ENCODE data around the gene UTP25. TPM values are rescaled to one million over a fixed set of nuclear protein-coding genes. Genes with fewer than 3 reads are reported as not detected.

UTP25 gene
- total RNA-seq, 4 donors from 2014 or later, result 5.3 to 9.5 (median 8.6) TPM

- TF ChIP-seq, protein P1, sequence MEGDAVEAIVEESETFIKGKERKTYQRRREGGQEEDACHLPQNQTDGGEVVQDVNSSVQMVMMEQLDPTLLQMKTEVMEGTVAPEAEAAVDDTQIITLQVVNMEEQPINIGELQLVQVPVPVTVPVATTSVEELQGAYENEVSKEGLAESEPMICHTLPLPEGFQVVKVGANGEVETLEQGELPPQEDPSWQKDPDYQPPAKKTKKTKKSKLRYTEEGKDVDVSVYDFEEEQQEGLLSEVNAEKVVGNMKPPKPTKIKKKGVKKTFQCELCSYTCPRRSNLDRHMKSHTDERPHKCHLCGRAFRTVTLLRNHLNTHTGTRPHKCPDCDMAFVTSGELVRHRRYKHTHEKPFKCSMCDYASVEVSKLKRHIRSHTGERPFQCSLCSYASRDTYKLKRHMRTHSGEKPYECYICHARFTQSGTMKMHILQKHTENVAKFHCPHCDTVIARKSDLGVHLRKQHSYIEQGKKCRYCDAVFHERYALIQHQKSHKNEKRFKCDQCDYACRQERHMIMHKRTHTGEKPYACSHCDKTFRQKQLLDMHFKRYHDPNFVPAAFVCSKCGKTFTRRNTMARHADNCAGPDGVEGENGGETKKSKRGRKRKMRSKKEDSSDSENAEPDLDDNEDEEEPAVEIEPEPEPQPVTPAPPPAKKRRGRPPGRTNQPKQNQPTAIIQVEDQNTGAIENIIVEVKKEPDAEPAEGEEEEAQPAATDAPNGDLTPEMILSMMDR (IDR thresholded peaks at IDR 0.05; ENCODE audit: low read depth), result no peak
Observed at GRCh38 chr1:209802117-209802779, 25.5 kb upstream of the UTP25 start.

- TF ChIP-seq, protein P1 (IDR thresholded peaks at IDR 0.05; ENCODE audit: low read depth), result no peak
Observed at GRCh38 chr1:209802780-209803152, 25.0 kb upstream of the UTP25 start.

DNA sequence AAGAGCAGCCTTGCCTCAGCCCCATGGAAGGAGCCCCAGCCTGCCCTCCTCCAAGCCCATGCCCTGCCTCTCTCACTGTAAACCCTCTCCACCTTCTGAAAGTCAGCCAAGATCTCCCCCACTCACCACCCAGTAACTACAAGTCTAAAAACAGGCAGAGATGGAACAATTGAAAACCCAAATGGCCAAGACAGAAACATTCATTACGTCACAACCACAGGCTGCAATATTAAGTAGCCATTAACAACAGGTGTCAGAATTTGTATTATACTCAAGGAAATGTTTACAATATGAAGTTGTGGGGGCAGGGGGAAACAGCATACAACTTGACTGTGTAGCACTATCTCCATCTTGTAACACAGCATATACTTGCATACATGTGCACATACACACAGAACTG, 24.2 kb upstream of the UTP25 start:
- TF ChIP-seq, protein P1 (IDR thresholded peaks at IDR 0.05; ENCODE audit: low read depth), result no peak

DNA sequence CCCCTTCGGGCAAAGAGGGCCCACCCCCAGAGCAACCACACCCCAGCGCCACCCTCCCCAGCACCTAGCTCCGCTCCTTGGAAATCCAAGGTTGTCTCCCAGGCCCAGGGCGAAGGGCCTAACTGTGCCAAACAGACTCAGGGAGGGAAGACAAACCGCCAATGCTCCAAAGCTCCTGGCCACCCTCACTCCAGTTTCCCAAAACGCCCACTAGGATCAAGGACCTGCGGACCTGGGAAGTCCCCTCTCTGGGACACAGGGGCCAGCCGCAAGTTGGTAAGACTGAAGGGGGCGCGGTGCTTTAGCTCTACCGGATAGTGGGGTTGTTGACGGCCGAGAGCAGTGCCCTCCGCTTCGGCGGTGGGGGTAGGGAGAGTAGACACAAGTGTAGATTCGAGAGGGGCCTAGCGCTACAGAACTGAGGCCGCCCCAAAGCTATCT, 22.4 kb upstream of the UTP25 start:
- TF ChIP-seq, protein P1 (IDR thresholded peaks at IDR 0.05; ENCODE audit: low read depth), result no peak

- TF ChIP-seq, protein P1 (IDR thresholded peaks at IDR 0.05; ENCODE audit: low read depth), result no peak
Observed at GRCh38 chr1:209805875-209806760, 21.7 kb upstream of the UTP25 start, which contains the start of gene IRF6. Gene IRF6 (minus strand): TSS chr1:209806142. CDS start chr1:209801413, 4,729 bp downstream.

GRCh38 chr1:209807509-209807908, 20.3 kb upstream of the UTP25 start:
- TF ChIP-seq, protein P1 (IDR thresholded peaks at IDR 0.05; ENCODE audit: low read depth), result no peak

DNA sequence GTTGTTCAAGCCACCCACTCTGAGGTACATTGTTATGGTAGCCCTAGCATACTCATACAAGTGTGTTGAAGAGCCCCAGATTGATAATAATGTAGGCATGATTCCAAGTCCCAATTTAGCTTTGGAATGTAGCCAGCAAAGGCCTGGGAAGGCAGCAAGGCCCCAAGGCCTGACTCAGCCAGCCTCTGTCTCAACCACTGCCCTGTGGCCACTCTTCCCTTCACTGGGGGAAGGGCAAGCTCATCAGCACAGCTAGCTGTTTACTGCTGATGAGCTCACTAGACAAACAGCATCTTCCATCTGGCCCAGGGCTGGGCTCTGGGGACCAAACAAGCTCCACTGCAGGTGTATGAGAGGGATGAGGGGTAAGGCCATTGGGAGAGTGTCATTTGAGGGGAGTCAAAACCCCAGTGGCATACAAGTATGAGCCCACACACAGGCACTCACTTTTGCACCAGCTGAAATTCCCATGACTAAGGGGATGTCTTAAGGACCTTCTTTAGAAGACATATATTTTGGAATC, 19.7 kb upstream of the UTP25 start:
- TF ChIP-seq, protein P1 (IDR thresholded peaks at IDR 0.05; ENCODE audit: low read depth), result no peak
